HCT116 (cell line): ENCODE measurements around the gene SLC19A1. TPM values are rescaled to one million over a fixed set of nuclear protein-coding genes. Genes with fewer than 3 reads are reported as not detected.
A peak's percentile ranks its signal among the peaks of the same experiment; 100 is the strongest.

Experiments
- ATAC-seq: fragments of 200-7000 bp; cut with Tn5 transposase; 2 replicates; pipeline ENCODE4 v1.9.1; 2020; ENCODE audit warnings: mild to moderate bottlenecking, moderate library complexity
- BruUV-seq: library from RNA; stranded (reverse); fragments of 400-500 nt; replicated peaks from 2 replicates; lab custom pipeline; 2021; lab: Mats Ljungman, UMichigan
- CTCF ChIA-PET: fragments of 300-600 bp; sonication (Branson Sonifier 250); formaldehyde crosslinking; loops from one replicate; lab custom pipeline; 2021; ENCODE audit warnings: antibody characterized with exemption; lab: Charles Lee
- POLR2A ChIA-PET: fragments of 300-600, 350-600 bp; sonication (Branson Sonifier 250); formaldehyde crosslinking; loops from one replicate; lab custom pipeline; 2021; ENCODE audit warnings: antibody characterized with exemption; lab: Charles Lee
- RAD21 ChIA-PET, 2 experiments: fragments of 300-600 bp; sonication (Branson Sonifier 250); formaldehyde crosslinking; loops; one replicate each; lab custom pipeline; 2023; ENCODE audit warnings: low total read pairs in 2 of 2; ENCODE audit not compliant: uncharacterized antibody in 2 of 2, unreplicated experiment in 2 of 2, low non-redundant PET in 1 of 2; lab: Charles Lee
- DNase-seq: peaks from one replicate; pipeline ENCODE4 v3.0.0-alpha.2; 2010; ENCODE audit warnings: low read depth, low spot score
- H2AFZ ChIP-seq: fragments of 200-600 bp; shearing (Covaris generic), sonication (generic); 2 replicates; pipeline ENCODE4 v1.6.1; 2017; ENCODE audit warnings: low read depth, mixed run types, mixed read lengths, antibody characterized with exemption, low read length; ENCODE audit not compliant: poor library complexity, severe bottlenecking
- H3K27ac ChIP-seq: 2 replicates; pipeline ENCODE4 v1.5.1; 2012; ENCODE audit warnings: low read depth, low read length
- H3K27me3 ChIP-seq: fragments of 200-600 bp; sonication (generic); 2 replicates; pipeline ENCODE4 v1.6.1; 2016; ENCODE audit warnings: mixed run types, low read length, mixed read lengths; ENCODE audit not compliant: insufficient read depth
- H3K36me3 ChIP-seq, 2 experiments: fragments of 200-500 bp in 1 of 2; fragments of 200-600 bp in 1 of 2; sonication (Bioruptor generic) in 1 of 2; sonication (generic) in 1 of 2; 2 replicates each; pipeline versions ENCODE4 v1.5.1 to v1.6.1; 2014 to 2016; ENCODE audit warnings: low read length in 2 of 2, inconsistent platforms in 1 of 2, mixed read lengths in 1 of 2, mixed run types in 1 of 2; ENCODE audit not compliant: insufficient read depth in 2 of 2, control insufficient read depth in 1 of 2
- H3K4me1 ChIP-seq, 2 experiments: fragments of 200-600 bp in 1 of 2; sonication (generic) in 1 of 2; 2 replicates each; pipeline versions ENCODE4 v1.5.1 to v1.6.1; 2012 to 2017; ENCODE audit warnings: low read length in 2 of 2, inconsistent platforms in 1 of 2, mild to moderate bottlenecking in 1 of 2, mixed read lengths in 1 of 2, mixed run types in 1 of 2, moderate library complexity in 1 of 2; ENCODE audit not compliant: insufficient read depth in 2 of 2, control insufficient read depth in 1 of 2
- H3K4me2 ChIP-seq: fragments of 200-600 bp; sonication (generic); 2 replicates; pipeline ENCODE4 v1.6.1; 2017; ENCODE audit warnings: mixed run types, low read length, mixed read lengths
- H3K4me3 ChIP-seq, 2 experiments: fragments of 200-600 bp in 1 of 2; sonication (generic) in 1 of 2; replicated peaks in 1 of 2; 2 replicates each; pipeline ENCODE4 v1.5.1; 2011 to 2016; ENCODE audit warnings: low read length in 2 of 2, control low read depth in 1 of 2, low read depth in 1 of 2, mild to moderate bottlenecking in 1 of 2, mixed read lengths in 1 of 2, mixed run types in 1 of 2
- H3K79me2 ChIP-seq: fragments of 200-600 bp; sonication (generic); 2 replicates; pipeline ENCODE4 v1.6.1; 2017; ENCODE audit warnings: mild to moderate bottlenecking, mixed run types, low read length, moderate library complexity, mixed read lengths; ENCODE audit not compliant: insufficient read depth
- H3K9ac ChIP-seq: fragments of 200-600 bp; sonication (generic); 2 replicates; pipeline ENCODE4 v1.6.1; 2016; ENCODE audit warnings: low read length, mixed read lengths
- H3K9me2 ChIP-seq: fragments of 200-600 bp; sonication (generic), shearing (Covaris generic); 2 replicates; pipeline ENCODE4 v1.6.1; 2017; ENCODE audit warnings: mixed run types, mild to moderate bottlenecking, moderate library complexity; ENCODE audit not compliant: insufficient read depth
- H3K9me3 ChIP-seq, 2 experiments: fragments of 200-500 bp in 1 of 2; fragments of 200-600 bp in 1 of 2; sonication (Bioruptor generic) in 1 of 2; sonication (generic) in 1 of 2; 2 replicates each; pipeline ENCODE4 v1.6.1; 2014 to 2017; ENCODE audit warnings: low read length in 2 of 2, mixed read lengths in 2 of 2, inconsistent platforms in 1 of 2, low read depth in 1 of 2, mild to moderate bottlenecking in 1 of 2, mixed run types in 1 of 2, moderate library complexity in 1 of 2; ENCODE audit not compliant: control insufficient read depth in 1 of 2, insufficient read depth in 1 of 2
- H4K20me1 ChIP-seq: fragments of 200-600 bp; sonication (generic), shearing (Covaris generic); 2 replicates; pipeline ENCODE4 v1.6.1; 2017; ENCODE audit warnings: mixed run types, mild to moderate bottlenecking, moderate library complexity; ENCODE audit not compliant: insufficient read depth
- CEBPB ChIP-seq: IDR thresholded peaks from 2 replicates; pipeline ENCODE4 v1.6.1; 2012; ENCODE audit warnings: low read depth
- ELF1 ChIP-seq: IDR thresholded peaks from 2 replicates; pipeline ENCODE4 v1.6.1; 2012; ENCODE audit warnings: low read depth, borderline replicate concordance
- RAD21 ChIP-seq: IDR thresholded peaks from 2 replicates; pipeline ENCODE4 v1.6.1; 2012; ENCODE audit warnings: low read depth, mild to moderate bottlenecking
- SIN3A ChIP-seq: IDR thresholded peaks from 2 replicates; pipeline ENCODE4 v1.6.1; 2012; ENCODE audit warnings: low read depth
- TCF7L2 ChIP-seq: IDR thresholded peaks from 2 replicates; pipeline ENCODE4 v1.7.0; 2011; ENCODE audit warnings: borderline replicate concordance, inconsistent platforms; ENCODE audit not compliant: insufficient read depth, insufficient read length; ENCODE audit errors: extremely low read depth
- intact Hi-C: fragments of 100-400 bp; cut with micrococcal nuclease; formaldehyde crosslinking; loops from 2 replicates; pipeline ENCODE4 v1.10.0; 2022
- total RNA-seq: library from RNA; stranded (reverse); gene quantifications from one replicate; pipeline ENCODE4 v1.2.1, GENCODE V29; 2021; ENCODE audit not compliant: unreplicated experiment
- TF ChIP-seq, protein P1 (sequence below): IDR thresholded peaks from 2 replicates; pipeline ENCODE4 v1.6.1; 2012

The SLC19A1 gene
- total RNA-seq, 1 experiment from 2014 or later = 50.2 TPM

- no peak for TF ChIP-seq TCF7L2
- TF ChIP-seq CEBPB = no peak
- TF ChIP-seq SIN3A = no peak
- TF ChIP-seq ELF1 = no peak
- TF ChIP-seq, all 23 proteins: peak for 5
Measured at GRCh38 chr21:45542242-45542666, at the start of gene SLC19A1 (continued).

GRCh38 chr21:45591619-45592207 lies 49.5 kb upstream of the SLC19A1 start:
- Histone ChIP-seq H3K27me3 (no peaks in the 10 kb centered on the region), H3K36me3 (no peaks in the 10 kb centered on the region), H3K4me2 (peak overlapping the region; percentile 74), H3K79me2 (no peaks in the 10 kb centered on the region), H3K4me3 (peak overlapping the region in 1 of 2 experiments; percentile 50; a peak in 1 of 4 replicates), H3K9me3 (peaks cover 0 to 6% of the 10 kb centered on the region in 2 experiments; a peak in 3 of 4 replicates), H3K4me1 (peaks cover 0 to 19% of the 10 kb centered on the region in 2 experiments; a peak in 2 of 4 replicates), H3K27ac (no peak overlapping the region), H3K9ac (no peak overlapping the region), H2AFZ (no peak overlapping the region), H3K9me2 (no peaks in the 10 kb centered on the region), H4K20me1 (no peaks in the 10 kb centered on the region)
- intact Hi-C loops = no loop called here
- RAD21 ChIA-PET = no interaction called here
- no peak for DNase-seq
- TF ChIP-seq, protein P1, sequence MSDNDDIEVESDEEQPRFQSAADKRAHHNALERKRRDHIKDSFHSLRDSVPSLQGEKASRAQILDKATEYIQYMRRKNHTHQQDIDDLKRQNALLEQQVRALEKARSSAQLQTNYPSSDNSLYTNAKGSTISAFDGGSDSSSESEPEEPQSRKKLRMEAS = 0 out of 2 replicates have a peak, but pooled peaks have one; percentile 7
- TF ChIP-seq RAD21 = no peak
- POLR2A ChIA-PET = interaction anchor here (1.2 kb wide), 1 partner anchor 36 kb away, joined by 5 read pairs; no protein-coding TSS in a partner anchor
- CTCF ChIA-PET = interaction anchor here (1.0 kb wide), 1 partner anchor 36 kb away, joined by 6 read pairs; no protein-coding TSS in a partner anchor
- no peak for ATAC-seq
- BruUV-seq = TSS peak; percentile 55
